K562 (cell line): ENCODE data around the gene PPARGC1A.

Experiments used
- TAF1 ChIP-seq: IDR thresholded peaks from 2 replicates; pipeline ENCODE4 v1.6.1; 2011; ENCODE audit warnings: mild to moderate bottlenecking, low read length, moderate library complexity; ENCODE audit not compliant: insufficient read depth, control insufficient read depth, severe bottlenecking; ENCODE audit errors: extremely low read depth
- ZNF785 ChIP-seq: fragments of 250-450 bp; sonication (Bioruptor Pico); IDR thresholded peaks from 2 replicates; pipeline ENCODE4 v1.4.0; 2020; ENCODE audit warnings: mild to moderate bottlenecking

DNA sequence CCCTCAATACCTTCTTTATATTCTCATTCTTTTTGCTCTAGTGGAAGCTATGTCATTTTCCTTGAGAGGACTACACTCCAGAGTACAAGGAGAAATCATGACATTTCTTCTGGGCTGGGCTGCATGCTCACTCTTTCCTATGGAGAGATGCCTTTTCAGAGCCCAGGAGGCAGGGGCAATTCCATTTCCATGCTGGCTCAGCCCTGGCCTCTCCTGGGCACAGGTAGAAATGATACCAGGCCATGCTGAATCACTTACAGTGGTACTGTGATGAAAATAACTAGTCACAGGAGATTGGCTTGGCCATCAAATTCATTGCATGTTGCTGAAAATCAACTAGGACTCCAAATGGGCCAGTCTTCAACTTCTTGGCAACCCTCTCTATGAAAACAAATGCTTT is 34.0 kb upstream of the PPARGC1A start:
- TF ChIP-seq TAF1 (no peak), ZNF785 (no peak)
